ENCODE results near the gene DCUN1D4.

The DCUN1D4 gene

DNA sequence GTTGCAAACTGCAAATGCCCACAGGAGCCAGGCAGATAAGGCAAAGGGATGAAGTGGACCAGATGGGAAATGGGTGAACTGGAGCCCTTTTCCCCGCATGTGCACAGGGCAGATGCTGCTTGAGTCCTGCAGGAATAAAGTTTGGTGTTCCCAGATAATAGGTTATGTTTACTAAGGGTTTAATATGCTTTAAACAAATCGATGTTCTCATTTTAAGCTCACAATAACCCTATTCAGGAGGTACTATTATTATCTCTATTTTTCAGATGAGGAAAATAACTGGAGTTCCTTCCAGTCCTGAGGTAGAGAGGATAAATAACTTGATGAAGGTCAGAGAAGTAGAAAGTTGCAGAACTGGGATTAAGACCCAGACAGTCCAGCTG lies 99.9 kb downstream of the DCUN1D4 start:
- no peak overlapping the region for H3K4me3 ChIP-seq (ENCODE audit: control insufficient read depth, low read depth, low read length)
- TF ChIP-seq, protein P1, sequence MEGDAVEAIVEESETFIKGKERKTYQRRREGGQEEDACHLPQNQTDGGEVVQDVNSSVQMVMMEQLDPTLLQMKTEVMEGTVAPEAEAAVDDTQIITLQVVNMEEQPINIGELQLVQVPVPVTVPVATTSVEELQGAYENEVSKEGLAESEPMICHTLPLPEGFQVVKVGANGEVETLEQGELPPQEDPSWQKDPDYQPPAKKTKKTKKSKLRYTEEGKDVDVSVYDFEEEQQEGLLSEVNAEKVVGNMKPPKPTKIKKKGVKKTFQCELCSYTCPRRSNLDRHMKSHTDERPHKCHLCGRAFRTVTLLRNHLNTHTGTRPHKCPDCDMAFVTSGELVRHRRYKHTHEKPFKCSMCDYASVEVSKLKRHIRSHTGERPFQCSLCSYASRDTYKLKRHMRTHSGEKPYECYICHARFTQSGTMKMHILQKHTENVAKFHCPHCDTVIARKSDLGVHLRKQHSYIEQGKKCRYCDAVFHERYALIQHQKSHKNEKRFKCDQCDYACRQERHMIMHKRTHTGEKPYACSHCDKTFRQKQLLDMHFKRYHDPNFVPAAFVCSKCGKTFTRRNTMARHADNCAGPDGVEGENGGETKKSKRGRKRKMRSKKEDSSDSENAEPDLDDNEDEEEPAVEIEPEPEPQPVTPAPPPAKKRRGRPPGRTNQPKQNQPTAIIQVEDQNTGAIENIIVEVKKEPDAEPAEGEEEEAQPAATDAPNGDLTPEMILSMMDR (conservative IDR thresholded peaks at IDR 0.05; ENCODE audit: control insufficient read depth, insufficient read depth, low read depth, low read length), result no peak
- DNase-seq (ENCODE audit: low read depth), result no peak

DNA sequence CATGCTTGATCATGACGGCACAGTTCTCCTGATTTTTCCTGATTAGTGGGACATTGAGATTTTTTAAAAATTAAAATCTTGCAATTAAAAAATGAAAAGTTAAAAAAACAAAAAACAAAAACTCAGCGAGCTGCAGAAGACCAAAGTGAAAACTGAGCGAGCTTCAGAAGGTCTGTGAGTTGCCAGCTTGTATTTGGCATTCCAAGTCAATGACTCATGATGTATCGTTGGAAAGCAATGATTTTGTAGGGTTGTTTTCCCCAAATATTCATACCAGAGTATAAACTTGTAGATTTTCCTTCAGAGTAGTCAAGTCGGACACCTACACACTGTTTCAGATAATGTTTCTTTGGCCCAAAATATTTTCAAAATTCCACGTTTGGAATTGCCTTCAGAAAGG lies 100.3 kb downstream of the DCUN1D4 start:
- TF ChIP-seq, protein P1 (conservative IDR thresholded peaks at IDR 0.05; ENCODE audit: control insufficient read depth, insufficient read depth, low read depth, low read length), result no peak
- no peak overlapping the region for H3K4me3 ChIP-seq (ENCODE audit: control insufficient read depth, low read depth, low read length)
- DNase-seq (ENCODE audit: low read depth), result peak; percentile 34

DNA sequence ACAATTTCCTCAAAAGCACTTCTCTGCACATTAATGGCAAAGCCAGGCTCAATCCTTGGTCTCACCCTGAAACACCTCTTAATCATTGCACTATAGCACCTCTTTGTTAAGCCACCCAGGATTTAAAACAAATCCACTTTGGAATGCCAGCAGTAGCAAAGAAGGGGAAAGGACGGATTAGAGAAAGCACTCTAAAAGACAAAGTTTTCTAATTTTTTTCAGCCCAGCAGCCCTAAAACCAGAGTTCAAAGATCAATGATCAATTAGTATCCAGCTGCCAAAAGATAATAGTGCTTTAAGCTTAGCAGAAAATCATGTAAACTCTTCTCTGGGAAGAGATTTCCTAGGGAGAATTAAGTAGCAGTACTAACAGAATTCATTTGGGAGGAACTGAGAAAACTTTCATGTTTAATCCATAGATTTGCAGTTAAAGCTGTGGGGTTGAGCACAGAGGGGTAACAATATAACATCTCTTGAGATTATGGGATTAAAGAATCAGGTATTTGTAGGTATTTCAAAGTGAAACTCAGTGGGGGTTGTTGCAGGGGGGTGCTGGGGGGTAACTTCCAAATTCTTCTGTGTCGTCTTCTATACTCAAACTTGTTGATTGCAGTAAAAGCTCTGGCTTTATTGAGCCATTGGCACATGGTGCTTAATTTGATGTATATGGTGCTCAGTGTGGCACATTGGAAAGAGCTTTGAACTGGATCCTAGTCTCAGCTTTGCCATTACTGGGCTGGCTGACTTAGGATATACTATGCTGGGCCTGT lies 115.4 kb downstream of the DCUN1D4 start:
- H3K4me3 ChIP-seq (ENCODE audit: control insufficient read depth, low read depth, low read length), result no peak overlapping the region
- DNase-seq (ENCODE audit: low read depth), result no peak
- TF ChIP-seq, protein P1 (conservative IDR thresholded peaks at IDR 0.05; ENCODE audit: control insufficient read depth, insufficient read depth, low read depth, low read length), result no peak

DNA sequence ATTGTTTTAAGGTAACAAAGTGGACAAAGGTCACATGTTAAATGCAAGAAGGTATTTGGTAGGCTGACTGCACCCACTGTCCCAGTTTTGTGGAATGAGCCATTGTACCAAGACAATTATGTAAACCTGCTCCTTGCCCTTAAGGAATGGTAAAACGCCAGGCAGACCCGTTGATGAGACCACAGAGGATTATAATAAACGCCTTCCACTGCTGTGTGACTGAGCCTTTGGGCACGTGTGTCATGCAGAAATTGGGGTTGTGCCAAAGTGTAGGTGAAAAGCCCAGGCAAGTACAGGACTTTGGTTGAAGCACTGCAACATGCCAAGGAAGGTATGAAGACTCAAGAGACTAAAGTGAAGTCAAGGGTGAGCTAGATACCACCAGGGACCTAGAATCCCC lies 117.5 kb downstream of the DCUN1D4 start:
- TF ChIP-seq, protein P1 (conservative IDR thresholded peaks at IDR 0.05; ENCODE audit: control insufficient read depth, insufficient read depth, low read depth, low read length), result no peak
- no peak overlapping the region for H3K4me3 ChIP-seq (ENCODE audit: control insufficient read depth, low read depth, low read length)
- no peak for DNase-seq (ENCODE audit: low read depth)

DNA sequence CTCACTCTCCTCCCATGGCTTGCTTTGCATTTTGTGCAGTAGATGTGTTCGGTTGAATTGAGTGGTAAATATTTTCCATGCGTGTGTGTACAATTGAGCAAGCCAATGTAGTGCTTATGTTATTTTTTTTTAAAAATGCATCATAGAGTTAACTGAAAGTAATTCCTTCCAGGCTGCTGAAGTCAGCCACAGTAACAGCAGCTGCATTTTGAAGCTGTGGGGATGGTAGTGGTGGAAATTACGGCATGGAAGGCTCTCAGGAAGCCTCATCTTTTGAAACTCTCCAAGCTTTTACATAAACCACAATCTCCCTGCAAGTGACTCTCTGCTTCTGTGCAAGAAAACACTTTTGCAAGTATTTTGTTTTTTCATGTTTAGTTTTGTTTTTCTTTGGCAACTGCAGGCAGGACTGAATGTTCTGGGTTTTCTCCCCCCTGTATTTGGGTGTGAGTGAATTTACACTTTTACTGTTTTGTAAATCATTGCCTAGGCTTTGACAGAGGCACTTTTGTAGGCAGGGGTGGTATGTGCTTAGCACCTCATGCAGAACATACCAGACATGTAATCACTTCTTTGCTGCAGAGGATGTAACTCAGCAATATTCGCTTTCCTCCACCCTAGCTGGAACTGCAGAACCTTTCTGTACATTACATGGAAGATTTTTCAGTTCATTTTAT lies 121.0 kb downstream of the DCUN1D4 start:
- TF ChIP-seq, protein P1 (conservative IDR thresholded peaks at IDR 0.05; ENCODE audit: control insufficient read depth, insufficient read depth, low read depth, low read length), result no peak

DNA sequence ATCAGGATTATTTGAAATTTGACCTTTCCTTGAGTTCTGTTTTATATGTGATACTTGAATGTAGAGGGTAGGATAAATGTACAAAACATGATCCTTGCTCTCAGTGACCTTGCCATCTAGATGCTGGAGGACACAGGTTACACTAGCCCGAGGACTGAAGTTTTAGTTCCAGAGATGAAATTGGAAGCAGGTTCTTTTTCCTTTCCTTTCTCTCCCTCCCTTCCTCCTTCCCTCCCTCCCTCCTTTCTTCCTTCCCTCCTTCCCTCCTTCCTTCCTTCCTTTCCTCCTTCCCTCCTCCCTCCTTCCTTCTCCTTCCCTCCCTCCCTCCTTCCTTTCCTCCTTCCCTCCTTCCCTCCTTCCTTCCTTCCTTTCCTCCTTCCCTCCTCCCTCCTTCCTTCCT lies 122.9 kb downstream of the DCUN1D4 start:
- no peak for DNase-seq (ENCODE audit: low read depth)

More for the DNA sequence above, 121.0 kb downstream of the DCUN1D4 start:
- no peak overlapping the region for H3K4me3 ChIP-seq (ENCODE audit: control insufficient read depth, low read depth, low read length)
- no peak for DNase-seq (ENCODE audit: low read depth)

More for the DNA sequence above, 122.9 kb downstream of the DCUN1D4 start:
- TF ChIP-seq, protein P1 (conservative IDR thresholded peaks at IDR 0.05; ENCODE audit: control insufficient read depth, insufficient read depth, low read depth, low read length), result no peak
- H3K4me3 ChIP-seq (ENCODE audit: control insufficient read depth, low read depth, low read length), result no peak overlapping the region

All from fibroblast of mammary gland (primary cell).